HepG2 (cell line): ENCODE measurements around the gene ULK3. TPM values are rescaled to one million over a fixed set of nuclear protein-coding genes. Genes with fewer than 3 reads are reported as not detected.

Experiments
- ATAC-seq: fragments of 200-7000 bp; cut with Tn5 transposase; 3 replicates; pipeline ENCODE4 v1.9.1; 2020; ENCODE audit warnings: mild to moderate bottlenecking, moderate library complexity
- BruUV-seq: library from RNA; stranded (reverse); fragments of 400-500 nt; replicated peaks from 2 replicates; lab custom pipeline; 2021; lab: Mats Ljungman, UMichigan
- CTCF ChIA-PET: fragments of 300-600 bp; formaldehyde crosslinking; extraction: SDS; loops from one replicate; lab custom pipeline; 2021; ENCODE audit warnings: low total read pairs, inconsistent platforms, low intra/inter-chr PET ratio; lab: Yijun Ruan, JAX
- POLR2A ChIA-PET: fragments of 350-600 bp; sonication (Branson Sonifier 250); formaldehyde crosslinking; loops from one replicate; lab custom pipeline; 2020; ENCODE audit warnings: antibody characterized with exemption, inconsistent platforms; lab: Yijun Ruan, JAX
- DNase-seq: peaks from one replicate; pipeline ENCODE4 v3.0.0-alpha.2; 2015; ENCODE audit warnings: low spot score
- FAIRE-seq: peaks from 3 replicates; lab custom pipeline; 2011; peaks lifted over from hg19 to GRCh38; lab: Jason Lieb, UNC
- H2AFZ ChIP-seq: one replicate; pipeline ENCODE4 v1.6.1; 2011; ENCODE audit warnings: low read length, inconsistent platforms
- H3K27ac ChIP-seq: fragments of 300-600 bp; 3 replicates; pipeline ENCODE4 v1.8.0; 2011; ENCODE audit warnings: mixed run types, mild to moderate bottlenecking, mixed read lengths, low read length, inconsistent platforms; ENCODE audit not compliant: insufficient read depth; ENCODE audit errors: extremely low read length
- H3K27me3 ChIP-seq, 2 experiments: fragments of 200-600 bp in 1 of 2; 2 replicates in 1 of 2; 3 replicates in 1 of 2; pipeline versions ENCODE4 v1.6.0 to v1.8.0; 2011; ENCODE audit warnings: low read length in 2 of 2, mild to moderate bottlenecking in 2 of 2, moderate library complexity in 2 of 2, inconsistent platforms in 1 of 2; ENCODE audit not compliant: insufficient read depth in 2 of 2, control insufficient read depth in 1 of 2
- H3K36me3 ChIP-seq, 2 experiments: fragments of 200-600 bp in 1 of 2; replicated peaks in 1 of 2; 2 replicates in 1 of 2; 3 replicates in 1 of 2; pipeline versions ENCODE4 v1.5.1 to v1.8.0; 2011; ENCODE audit warnings: low read length in 2 of 2, inconsistent platforms in 1 of 2; ENCODE audit not compliant: insufficient read depth in 2 of 2, control insufficient read depth in 1 of 2
- H3K4me1 ChIP-seq: 2 replicates; pipeline ENCODE4 v1.5.1; 2012; ENCODE audit warnings: low read length, inconsistent platforms; ENCODE audit not compliant: insufficient read depth
- H3K4me2 ChIP-seq: 2 replicates; pipeline ENCODE4 v1.6.0; 2011; ENCODE audit warnings: low read depth, low read length, inconsistent platforms
- H3K4me3 ChIP-seq, 3 experiments: fragments of 200-600 bp in 1 of 3; sonication (generic), shearing (Covaris generic) in 1 of 3; replicated peaks in 1 of 3; 2 replicates each; pipeline ENCODE4 v1.5.1; 2011 to 2016; ENCODE audit warnings: low read length in 3 of 3, inconsistent platforms in 2 of 3, low read depth in 2 of 3, mild to moderate bottlenecking in 2 of 3, control low read depth in 1 of 3, mixed read lengths in 1 of 3; ENCODE audit not compliant: insufficient read depth in 1 of 3
- H3K79me2 ChIP-seq: one replicate; pipeline ENCODE4 v1.6.1; 2011; ENCODE audit warnings: low read length, inconsistent platforms; ENCODE audit not compliant: insufficient read depth
- H3K9ac ChIP-seq: 2 replicates; pipeline ENCODE4 v1.6.0; 2011; ENCODE audit warnings: mild to moderate bottlenecking, low read depth, low read length, inconsistent platforms; ENCODE audit not compliant: insufficient read depth
- H3K9me3 ChIP-seq: 2 replicates; pipeline ENCODE4 v1.5.1; 2012; ENCODE audit warnings: mild to moderate bottlenecking, low read length
- H4K20me1 ChIP-seq: 2 replicates; pipeline ENCODE4 v1.6.0; 2011; ENCODE audit warnings: inconsistent platforms, mild to moderate bottlenecking, low read length, moderate library complexity; ENCODE audit not compliant: insufficient read depth
- CAMTA2 ChIP-seq: sonication (generic); formaldehyde crosslinking; IDR thresholded peaks from 2 replicates; pipeline ENCODE4 v1.4.0; 2020; ENCODE audit warnings: mild to moderate bottlenecking, missing genetic modification reagents, borderline replicate concordance
- FOXO1 ChIP-seq: sonication (generic); formaldehyde crosslinking; IDR thresholded peaks from 2 replicates; pipeline ENCODE4 v1.4.0; 2020; ENCODE audit warnings: missing genetic modification reagents
- MAX ChIP-seq: IDR thresholded peaks from 2 replicates; pipeline ENCODE4 v1.6.1; 2012; ENCODE audit warnings: inconsistent platforms
- MTF1 ChIP-seq: sonication (generic); formaldehyde crosslinking; IDR thresholded peaks from 2 replicates; pipeline ENCODE4 v1.5.0; 2020; ENCODE audit warnings: missing genetic modification reagents
- NBN ChIP-seq: fragments of 450-650 bp; conservative IDR thresholded peaks from 2 replicates; pipeline ENCODE4 v1.6.1; 2017
- PAF1 ChIP-seq: IDR thresholded peaks from 2 replicates; pipeline ENCODE4 v1.6.1; 2016; ENCODE audit warnings: missing genetic modification reagents, missing compliant biosample characterization
- POGK ChIP-seq: sonication (generic); formaldehyde crosslinking; conservative IDR thresholded peaks from 2 replicates; pipeline ENCODE4 v1.8.0; 2022; ENCODE audit warnings: mild to moderate bottlenecking, moderate library complexity, missing genetic modification reagents
- RFXANK ChIP-seq: IDR thresholded peaks from 2 replicates; pipeline ENCODE4 v1.6.1; 2016
- SMARCE1 ChIP-seq: fragments of 450-650 bp; IDR thresholded peaks from 2 replicates; pipeline ENCODE4 v1.6.1; 2017; ENCODE audit warnings: borderline replicate concordance
- ZBTB46 ChIP-seq: sonication (generic); formaldehyde crosslinking; IDR thresholded peaks from 2 replicates; pipeline ENCODE4 v1.4.0; 2020; ENCODE audit warnings: mild to moderate bottlenecking, missing genetic modification reagents, borderline replicate concordance
- ZC3H4 ChIP-seq: sonication (generic); formaldehyde crosslinking; IDR thresholded peaks from 2 replicates; pipeline ENCODE4 v1.4.0; 2020; ENCODE audit warnings: missing genetic modification reagents, borderline replicate concordance
- ZNF136 ChIP-seq: sonication (generic); formaldehyde crosslinking; IDR thresholded peaks from 2 replicates; pipeline ENCODE4 v1.8.1; 2022; ENCODE audit warnings: low read depth, mild to moderate bottlenecking, moderate library complexity, missing genetic modification reagents
- ZNF512B ChIP-seq: sonication (generic); formaldehyde crosslinking; IDR thresholded peaks from 2 replicates; pipeline ENCODE4 v1.5.1; 2020; ENCODE audit warnings: missing genetic modification reagents, mild to moderate bottlenecking, borderline replicate concordance
- ZNF614 ChIP-seq: IDR thresholded peaks from 2 replicates; pipeline ENCODE4 v1.6.1; 2018; ENCODE audit warnings: missing biosample characterization, missing genetic modification reagents, inconsistent platforms, borderline replicate concordance
- WGBS: methylation state at CpG from one replicate; pipeline ENCODE4 v1.1.6; 2017; ENCODE audit warnings: low lambda C conversion rate; 5-methylcytosine and 5-hydroxymethylcytosine counted together
- in situ Hi-C: cut with HindIII; loops from 2 replicates; pipeline ENCODE4 v1.10.0; 2017; ENCODE audit warnings: low pct_unique_long_range_greater_than_20kb; ENCODE audit not compliant: extremely low pct_ligation_motif_present
- intact Hi-C: fragments of 100-400 bp; cut with micrococcal nuclease; formaldehyde crosslinking; loops from one replicate; pipeline ENCODE4 v1.10.0; 2022; ENCODE audit not compliant: unreplicated experiment
- polyA plus RNA-seq, 8 experiments: library from polyadenylated mRNA; depleted of rRNA in 3 of 8; stranded (reverse) in 7 of 8; unstranded in 1 of 8; fragments of >200 nt; fragmentation: Illumina TruSeq in 4 of 8; extraction: Trizol in 4 of 8; gene quantifications; 2 replicates each; pipeline versions ENCODE4 v1.2.1 to v1.2.3, GENCODE V29; 2011 to 2016; ENCODE audit warnings: low read depth in 4 of 8, missing spikeins in 1 of 8, mixed read lengths in 1 of 8; ENCODE audit not compliant: insufficient read depth in 1 of 8
- total RNA-seq, 5 experiments: library from RNA; depleted of rRNA; stranded (reverse); fragments of >200 nt; fragmentation: Illumina TruSeq; extraction: Trizol; gene quantifications; 2 replicates each; pipeline ENCODE4 v1.2.3, GENCODE V29; 2016; ENCODE audit warnings: low read depth in 1 of 5

The ULK3 gene
- total and polyA plus RNA-seq, 2 of the 13 experiments (the other 11 are each of a cell fraction or from before 2014, with no cell fraction given), result 15.2 to 23.7 TPM

GRCh38 chr15:74864296-74864695 is 21.3 kb upstream of the ULK3 start:
- Histone ChIP-seq H3K27me3 (no peaks in the 10 kb centered on the region), H3K4me2 (no peak overlapping the region), H3K27ac (no peak overlapping the region), H3K4me1 (peaks cover 50% of the 10 kb centered on the region), H3K9me3 (no peaks in the 10 kb centered on the region), H3K79me2 (peaks cover 43% of the 10 kb centered on the region), H4K20me1 (peaks cover 10% of the 10 kb centered on the region), H3K4me3 (no peak overlapping the region), H3K9ac (no peak overlapping the region), H3K36me3 (peaks cover 0 to 2% of the 10 kb centered on the region in 2 experiments; a peak in 4 of 5 replicates), H2AFZ (no peak overlapping the region)
- TF ChIP-seq SMARCE1, result no peak
- TF ChIP-seq NBN, result no peak
- TF ChIP-seq ZNF512B (CRISPR knock-in tag), result no peak
- TF ChIP-seq CAMTA2 (CRISPR knock-in tag), result no peak
- no peak for TF ChIP-seq MAX
- no peak for TF ChIP-seq RFXANK (CRISPR knock-in tag)
- no peak for TF ChIP-seq MTF1 (CRISPR knock-in tag)
- TF ChIP-seq PAF1, result no peak
- no peak for TF ChIP-seq POGK (CRISPR knock-in tag)
- TF ChIP-seq ZNF614 (CRISPR knock-in tag), result no peak
- TF ChIP-seq ZC3H4 (CRISPR knock-in tag), result no peak
- TF ChIP-seq ZBTB46 (CRISPR knock-in tag), result no peak
- no peak for TF ChIP-seq FOXO1 (CRISPR knock-in tag)
- no peak for TF ChIP-seq ZNF136
- BruUV-seq, result no TSS peak
- WGBS, result 81% methylated on average over 6 of the region's 6 CpGs
- ChIA-PET POLR2A (no interaction called here), CTCF (no interaction called here)
- intact Hi-C loops, result no loop called here
- DNase-seq (no peak), FAIRE-seq (no peak), ATAC-seq (no peak)
- in situ Hi-C loops, result no loop called here
